Stimulated activated CD8-positive, alpha-beta memory T cell treated with anti-CD3 and anti-CD28 coated beads, Interleukin-12 subunit alpha, Interleukin-12 subunit beta, amount 100 ng/mL, for 4 hours (primary cell): ENCODE results near the gene LBX1.
"Not testable (repeated sequence)": the region's sequence is repeated elsewhere in the genome, so short reads cannot be mapped to it uniquely, and the experiment has no call there.

Source experiments
- DNase-seq: peaks from one replicate; pipeline ENCODE4 v3.0.0-alpha.2; 2020; ENCODE audit warnings: low read depth

Gene LBX1

GRCh38 chr10:101202667-101203066 is 26.6 kb downstream of the LBX1 start:
- DNase-seq: not testable (repeated sequence)

GRCh38 chr10:101198326-101198977 is 30.8 kb downstream of the LBX1 start:
- not testable (repeated sequence) for DNase-seq

- no peak for DNase-seq
These were observed 33.3 kb downstream of the LBX1 start for GRCh38 chr10:101195921-101196320.

DNA sequence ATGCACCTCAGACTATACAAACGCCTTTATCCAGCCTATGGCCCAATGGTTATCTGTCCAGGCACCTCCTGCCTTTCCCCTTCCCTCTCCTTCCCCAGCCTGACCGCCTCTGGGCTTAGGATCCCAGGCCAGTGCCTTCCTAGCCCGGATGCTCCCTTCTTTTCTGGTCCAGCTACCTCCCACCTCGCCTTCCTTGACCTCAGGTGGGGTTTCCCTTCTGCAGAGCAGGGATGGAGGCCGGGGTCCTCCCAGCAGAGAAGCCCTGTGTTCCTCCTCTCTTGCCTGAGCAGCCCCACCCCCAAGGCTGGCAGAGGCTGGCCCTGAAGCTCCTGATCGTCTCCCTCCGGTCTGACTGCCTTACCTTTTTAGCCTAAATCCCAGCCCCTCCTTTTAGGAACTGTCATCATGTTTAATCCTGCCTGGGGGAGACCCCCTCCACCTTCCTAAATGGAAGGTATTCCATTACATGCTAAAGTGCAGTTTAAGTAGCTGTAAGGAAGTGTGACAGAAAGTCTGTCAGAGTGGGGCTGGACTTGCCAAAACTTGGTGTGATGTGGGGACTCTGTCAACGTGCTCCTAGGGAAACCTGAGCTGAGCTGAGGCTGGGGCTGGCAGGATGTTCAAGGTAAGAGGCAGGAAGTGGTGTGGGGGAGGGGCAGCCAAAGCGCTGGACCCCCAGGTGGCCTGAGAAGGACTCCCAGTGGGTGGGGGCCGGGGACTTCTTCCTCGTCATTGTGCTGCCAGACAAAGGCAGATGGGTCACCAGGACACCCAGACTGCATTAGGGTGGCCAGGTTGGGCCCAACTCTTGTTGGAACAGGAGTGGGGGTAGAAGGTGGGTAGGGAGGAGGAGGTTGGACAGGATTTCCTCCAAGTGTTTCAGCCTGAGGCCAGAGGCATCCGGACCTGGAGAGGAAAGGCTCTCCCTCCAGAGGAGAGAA is 39.5 kb downstream of the LBX1 start:
- DNase-seq: no peak

GRCh38 chr10:101188942-101189341 is 40.3 kb downstream of the LBX1 start:
- no peak for DNase-seq

DNA sequence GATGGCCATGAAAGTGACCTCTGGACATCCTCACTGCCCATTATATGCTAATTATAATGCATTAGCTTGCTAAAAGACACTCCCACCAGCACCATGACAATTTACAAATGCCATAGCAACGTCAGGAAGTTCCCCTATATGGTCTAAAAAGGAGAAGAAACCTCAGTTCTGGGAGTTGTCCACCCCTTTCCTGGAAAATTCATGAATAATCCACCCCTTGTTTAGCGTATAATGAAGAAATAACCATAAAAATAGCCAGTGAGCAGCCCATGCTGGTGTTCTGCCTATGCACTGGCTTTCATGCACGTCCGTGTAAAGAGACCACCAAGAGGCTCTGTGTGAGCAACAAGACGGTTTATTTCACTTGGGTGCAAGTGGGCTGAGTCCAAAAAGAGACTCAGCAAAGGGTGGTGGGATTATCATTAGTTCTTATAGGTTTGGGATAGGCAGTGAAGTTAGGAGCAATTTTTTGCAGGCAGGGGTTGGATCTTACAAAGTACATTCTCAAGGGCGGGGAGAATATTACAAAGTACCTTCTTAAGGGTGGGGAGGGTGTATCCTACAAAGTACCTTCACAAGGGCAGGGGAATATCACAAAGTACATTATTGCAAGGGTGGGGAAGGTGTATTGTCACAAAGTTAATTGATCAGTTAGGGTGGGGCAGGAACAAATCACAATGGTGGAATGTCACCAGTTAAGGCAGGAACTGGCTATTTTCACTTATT is 45.6 kb downstream of the LBX1 start:
- no peak for DNase-seq

GRCh38 chr10:101182936-101183335 is 46.3 kb downstream of the LBX1 start:
- no peak for DNase-seq
